ES-I3 (cell line): ENCODE data around the gene C10orf120.

Experiments used
- H3K36me3 ChIP-seq: 2 replicates; pipeline ENCODE4 v1.6.1; 2013; ENCODE audit warnings: mild to moderate bottlenecking, low read length, control low read depth, moderate library complexity; ENCODE audit not compliant: insufficient read depth
- H3K4me1 ChIP-seq: 2 replicates; pipeline ENCODE4 v1.6.1; 2013; ENCODE audit warnings: mild to moderate bottlenecking, control low read depth, low read length; ENCODE audit not compliant: insufficient read depth
- H3K9ac ChIP-seq: 2 replicates; pipeline ENCODE4 v1.6.1; 2013; ENCODE audit warnings: low read depth, mild to moderate bottlenecking, low read length, moderate library complexity
- H3K9me3 ChIP-seq: 2 replicates; pipeline ENCODE4 v1.6.1; 2013; ENCODE audit warnings: mild to moderate bottlenecking, low read length, moderate library complexity; ENCODE audit not compliant: control insufficient read depth, insufficient read depth

Gene C10orf120

DNA sequence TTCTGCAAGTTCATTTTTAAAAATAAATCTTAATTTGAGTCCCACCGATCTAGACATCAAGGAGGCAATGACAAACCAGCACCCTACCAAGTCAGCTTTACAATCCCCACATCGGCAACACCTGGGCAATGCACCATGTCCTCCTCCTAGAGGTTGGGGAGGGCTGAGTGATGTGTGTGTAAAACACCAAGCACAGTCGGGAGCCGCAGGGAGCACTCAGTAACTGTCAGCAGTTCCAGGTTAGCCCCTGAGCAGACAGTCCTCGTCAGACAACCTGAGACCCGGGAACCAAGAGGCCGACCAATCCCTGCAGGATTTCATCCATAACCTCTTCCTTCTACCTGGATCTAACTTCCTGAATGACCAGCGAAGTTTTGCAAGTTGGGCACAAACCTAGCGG lies 15.9 kb upstream of the C10orf120 start:
- no peaks in the 10 kb centered on the region for H3K9me3 ChIP-seq
- no peak overlapping the region for H3K9ac ChIP-seq
- no peaks in the 10 kb centered on the region for H3K36me3 ChIP-seq
- no peaks in the 10 kb centered on the region for H3K4me1 ChIP-seq

DNA sequence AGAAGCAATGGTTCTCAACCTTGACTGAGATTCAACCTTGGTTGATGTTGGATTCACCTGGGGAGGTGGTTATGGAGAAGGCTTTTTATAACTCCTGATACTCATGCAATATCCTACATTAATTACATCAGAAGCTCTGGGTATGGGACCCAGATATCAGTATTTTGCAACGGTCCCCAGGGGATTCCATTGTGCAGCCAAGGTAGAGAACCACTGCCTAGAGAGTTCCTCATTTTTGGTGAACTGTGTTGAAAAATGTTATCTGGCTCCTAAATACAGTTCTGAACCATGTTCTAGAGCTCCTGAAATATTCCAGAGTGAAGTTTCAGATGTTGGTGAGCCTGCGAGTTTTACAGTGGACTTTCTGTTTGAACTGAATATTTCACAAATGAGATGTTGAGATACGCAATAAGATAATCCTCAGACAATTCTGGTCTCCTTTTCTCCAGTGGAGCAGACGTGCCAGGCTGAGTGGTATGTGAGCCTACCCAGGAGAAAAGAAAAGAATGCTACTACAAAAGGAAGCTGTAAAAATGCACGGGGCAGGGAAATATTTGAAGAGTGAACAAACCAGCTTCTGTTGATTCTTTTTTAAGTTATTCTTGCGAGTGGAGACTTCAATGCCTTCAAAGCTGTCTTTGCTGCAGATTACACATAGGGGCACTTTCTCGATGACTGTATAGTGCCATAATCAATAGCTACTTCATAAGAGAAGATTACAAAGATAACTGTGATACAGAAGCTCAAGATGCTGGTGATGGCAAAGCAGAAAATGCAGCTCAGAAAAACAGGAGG lies 13.6 kb upstream of the C10orf120 start:
- Histone ChIP-seq H3K9me3 (no peaks in the 10 kb centered on the region), H3K4me1 (no peaks in the 10 kb centered on the region), H3K9ac (no peak overlapping the region)

DNA sequence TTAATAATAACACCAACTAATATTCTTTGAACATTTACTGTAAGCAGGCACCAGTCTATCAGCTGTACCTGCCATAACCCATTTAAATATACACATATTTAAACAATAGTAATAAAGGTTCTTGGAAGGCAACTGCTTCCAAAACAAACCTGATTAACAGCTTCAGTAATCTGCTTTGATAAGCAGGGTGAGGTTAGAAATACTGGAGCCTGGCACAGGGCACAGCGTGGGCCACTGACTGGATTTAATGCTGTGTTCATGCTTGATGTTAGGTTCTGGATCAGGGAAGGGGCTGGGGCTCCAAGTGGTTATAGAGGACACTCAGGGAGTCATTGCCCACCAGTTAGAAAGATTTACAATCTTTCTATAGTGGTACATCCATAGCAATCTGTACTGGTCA lies 10.9 kb upstream of the C10orf120 start:
- no peak overlapping the region for H3K9ac ChIP-seq
- H3K9me3 ChIP-seq: no peaks in the 10 kb centered on the region
- H3K4me1 ChIP-seq: no peaks in the 10 kb centered on the region
- no peaks in the 10 kb centered on the region for H3K36me3 ChIP-seq

More for the DNA sequence above, 13.6 kb upstream of the C10orf120 start:
- H3K36me3 ChIP-seq: no peaks in the 10 kb centered on the region

DNA sequence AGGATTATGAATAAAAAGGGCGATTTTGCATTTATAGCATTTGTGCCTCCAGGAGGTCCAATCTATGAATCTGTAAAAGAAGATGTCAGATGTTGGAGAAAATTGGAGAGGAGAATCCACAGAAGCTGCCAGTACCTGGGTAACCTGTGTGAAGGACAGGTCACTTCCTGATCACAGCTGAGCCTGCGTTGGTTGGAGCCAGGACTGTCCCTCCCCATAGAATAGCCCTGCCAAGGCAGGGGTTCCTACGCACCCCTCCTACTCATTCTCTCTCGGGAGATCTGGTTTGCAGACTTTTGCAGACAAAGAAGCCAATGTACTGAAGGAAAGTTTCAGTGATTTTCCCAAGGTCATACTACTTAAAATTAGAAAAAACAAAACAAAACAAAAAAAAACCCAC lies 10.3 kb upstream of the C10orf120 start:
- no peaks in the 10 kb centered on the region for H3K9me3 ChIP-seq
- H3K9ac ChIP-seq: no peak overlapping the region
- no peaks in the 10 kb centered on the region for H3K4me1 ChIP-seq
- no peaks in the 10 kb centered on the region for H3K36me3 ChIP-seq

DNA sequence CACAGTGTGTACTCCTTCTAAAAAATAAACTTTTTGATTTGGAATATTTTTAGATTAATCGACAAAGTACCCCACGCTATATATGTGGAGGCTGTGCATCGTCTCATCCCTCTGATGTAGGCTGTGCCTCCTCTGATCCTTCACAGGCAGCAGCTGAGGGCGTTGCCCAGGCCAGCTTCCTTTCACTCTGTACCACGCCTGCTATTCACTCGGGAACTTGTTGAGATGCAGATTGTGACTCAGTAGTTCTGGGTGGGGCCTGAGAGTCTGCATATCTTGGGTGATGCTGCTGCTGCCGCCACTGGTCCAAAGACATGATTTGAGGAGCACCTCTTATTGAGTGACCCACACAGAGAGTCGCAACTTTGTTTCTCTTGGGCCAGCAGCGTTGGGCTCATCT lies 7.9 kb upstream of the C10orf120 start:
- Histone ChIP-seq H3K4me1 (no peaks in the 10 kb centered on the region; the same call in 1 of the 2 replicates), H3K9me3 (no peaks in the 10 kb centered on the region), H3K36me3 (no peaks in the 10 kb centered on the region)

DNA sequence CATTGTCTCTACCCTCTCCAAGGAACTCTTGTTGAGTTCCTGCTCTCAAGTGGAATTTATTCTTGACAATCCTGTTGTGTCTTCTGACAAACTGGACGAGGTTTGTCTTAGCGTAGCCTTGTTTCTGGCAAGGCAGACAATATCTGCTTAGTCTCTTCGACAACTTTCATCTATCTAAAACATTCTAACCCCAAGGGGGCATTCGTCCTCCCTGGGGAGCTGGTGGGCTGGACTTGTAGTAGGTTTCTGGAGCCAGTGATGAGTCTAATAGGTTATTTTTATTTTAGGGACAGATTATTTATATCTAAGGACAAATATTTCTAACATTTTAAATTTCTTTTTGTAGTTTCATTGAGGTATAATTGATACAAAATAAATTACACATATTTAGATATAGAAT lies 7.3 kb upstream of the C10orf120 start:
- Histone ChIP-seq H3K9me3 (no peaks in the 10 kb centered on the region), H3K36me3 (no peaks in the 10 kb centered on the region), H3K4me1 (no peaks in the 10 kb centered on the region; the same call in 1 of the 2 replicates), H3K9ac (no peak overlapping the region)

More for the DNA sequence above, 7.9 kb upstream of the C10orf120 start:
- H3K9ac ChIP-seq: no peak overlapping the region

DNA sequence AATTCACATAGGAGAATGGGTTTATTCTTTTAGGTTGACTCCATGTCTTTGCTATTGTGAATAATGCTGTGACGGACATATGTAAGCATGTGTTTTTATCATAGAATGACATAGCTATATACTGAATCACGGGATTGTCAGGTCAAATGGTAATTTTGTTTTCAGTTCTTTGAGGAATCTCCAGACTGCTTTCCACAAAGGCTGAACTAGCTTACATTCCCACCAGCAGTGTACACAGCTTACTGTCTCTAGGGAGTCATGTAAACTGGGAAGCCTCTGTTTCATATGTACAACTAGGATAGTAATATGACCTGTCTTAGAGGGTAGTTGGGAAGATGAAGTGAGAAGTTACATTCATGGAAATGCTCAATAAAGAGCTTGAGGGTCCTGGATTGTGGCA lies 6.8 kb upstream of the C10orf120 start:
- no peaks in the 10 kb centered on the region for H3K9me3 ChIP-seq
- H3K9ac ChIP-seq: no peak overlapping the region
- H3K4me1 ChIP-seq: no peaks in the 10 kb centered on the region; the same call in 1 of the 2 replicates
- H3K36me3 ChIP-seq: no peaks in the 10 kb centered on the region

DNA sequence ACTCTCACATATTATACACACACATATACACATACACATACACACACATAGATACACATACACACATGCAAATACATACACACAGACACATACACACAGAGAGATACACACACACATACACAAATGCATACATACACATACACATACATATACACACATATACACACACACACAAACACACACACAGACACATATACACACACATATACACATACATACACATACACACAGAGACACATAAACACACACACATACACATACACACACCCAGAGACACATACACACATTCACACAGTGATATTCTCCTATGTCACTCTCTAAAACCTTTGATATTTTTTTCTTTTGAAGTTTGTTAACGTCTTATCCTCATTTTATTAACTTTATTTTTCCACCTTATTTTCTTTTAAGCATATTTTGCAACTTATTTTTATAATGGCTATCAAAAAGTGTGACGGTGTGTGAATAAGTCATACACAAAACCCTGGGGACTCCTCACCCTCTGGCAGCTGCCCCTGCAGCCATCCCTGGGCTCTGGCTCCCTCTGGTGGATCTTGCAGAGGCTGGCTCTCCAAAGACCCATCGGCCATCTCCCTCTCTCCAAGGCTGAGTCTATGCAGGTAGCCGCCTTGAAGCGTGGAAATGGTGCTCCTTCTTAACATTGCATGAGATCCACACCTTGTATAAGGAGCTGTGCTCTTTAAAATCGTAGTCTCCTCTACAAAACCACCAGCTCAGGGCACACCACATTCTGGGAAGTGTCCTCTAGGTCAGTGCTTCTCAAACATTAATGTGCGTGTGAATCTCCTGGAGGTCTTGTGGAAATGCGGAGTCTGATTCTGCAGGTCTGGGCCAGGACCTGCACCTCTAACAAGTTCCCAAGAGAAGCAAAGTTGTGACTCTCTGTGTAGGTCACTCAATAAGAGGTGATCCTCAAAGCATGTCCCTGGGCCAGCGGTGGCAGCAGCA lies 4.1 kb upstream of the C10orf120 start:
- Histone ChIP-seq H3K9me3 (no peaks in the 10 kb centered on the region), H3K36me3 (no peaks in the 10 kb centered on the region), H3K4me1 (no peaks in the 10 kb centered on the region; the same call in 1 of the 2 replicates), H3K9ac (no peak overlapping the region)

DNA sequence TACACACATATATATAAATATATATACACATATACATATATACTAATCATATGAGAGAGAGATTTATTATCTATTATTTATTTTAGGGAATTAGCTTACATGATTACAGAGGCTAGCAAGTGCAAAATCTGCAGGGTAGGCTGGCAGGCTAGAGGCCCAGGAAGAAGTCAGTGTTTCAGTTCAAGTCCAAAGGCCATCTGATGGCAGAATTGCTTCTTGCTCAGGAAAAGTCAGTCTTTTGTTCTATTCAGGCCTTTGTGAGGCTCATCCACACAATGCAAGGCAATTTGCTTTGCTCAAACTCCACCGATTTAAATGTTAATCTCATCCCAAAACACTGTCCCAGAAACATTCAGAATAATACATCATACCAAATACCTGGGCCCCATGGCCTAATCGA lies 2.6 kb upstream of the C10orf120 start:
- H3K9me3 ChIP-seq: no peaks in the 10 kb centered on the region
- H3K9ac ChIP-seq: no peak overlapping the region
- no peaks in the 10 kb centered on the region; the same call in 1 of the 2 replicates for H3K4me1 ChIP-seq
- no peaks in the 10 kb centered on the region for H3K36me3 ChIP-seq

DNA sequence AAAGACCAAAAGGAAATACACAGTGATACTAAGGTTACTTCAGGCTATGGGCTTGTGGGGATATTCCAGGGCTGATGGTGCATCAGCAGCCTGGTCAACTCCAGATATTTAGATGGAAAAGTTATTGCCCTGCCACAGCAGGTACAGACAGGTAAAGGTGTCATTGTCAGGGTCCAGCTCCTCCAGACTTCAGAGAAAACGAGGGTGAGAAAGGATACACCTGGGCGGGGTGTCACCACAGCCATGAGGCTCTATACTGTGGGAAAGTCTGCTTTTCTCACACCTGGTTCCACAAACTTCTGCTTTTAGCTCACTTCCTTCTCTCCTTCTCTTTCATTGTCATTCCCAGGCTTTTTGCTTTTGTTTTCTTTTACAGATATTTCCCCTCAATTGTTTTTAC lies 2.0 kb upstream of the C10orf120 start:
- no peaks in the 10 kb centered on the region for H3K36me3 ChIP-seq
- H3K9me3 ChIP-seq: no peaks in the 10 kb centered on the region
- H3K4me1 ChIP-seq: no peaks in the 10 kb centered on the region; the same call in 1 of the 2 replicates
- H3K9ac ChIP-seq: no peak overlapping the region

DNA sequence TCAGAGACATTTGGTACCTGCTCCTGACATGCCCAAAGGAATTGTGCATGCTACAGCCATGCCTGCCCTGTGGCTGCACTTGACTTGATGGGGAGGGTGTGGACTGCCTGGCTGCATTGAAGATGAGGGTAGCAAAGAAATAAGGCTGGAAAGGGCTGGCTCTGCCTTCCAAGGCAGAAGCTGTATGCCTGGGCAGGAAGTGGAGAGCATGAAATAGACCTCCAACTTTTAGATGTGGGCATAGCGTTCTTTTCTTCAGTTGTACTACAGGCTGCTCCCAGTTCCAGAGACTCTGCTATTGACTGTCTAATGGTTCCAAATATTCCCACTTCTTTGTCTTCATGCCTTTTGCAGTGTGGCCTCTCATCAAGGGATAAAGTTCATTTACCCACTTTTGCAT lies 3.0 kb downstream of the C10orf120 start:
- Histone ChIP-seq H3K36me3 (no peaks in the 10 kb centered on the region), H3K9ac (no peak overlapping the region), H3K4me1 (no peaks in the 10 kb centered on the region), H3K9me3 (no peaks in the 10 kb centered on the region)

DNA sequence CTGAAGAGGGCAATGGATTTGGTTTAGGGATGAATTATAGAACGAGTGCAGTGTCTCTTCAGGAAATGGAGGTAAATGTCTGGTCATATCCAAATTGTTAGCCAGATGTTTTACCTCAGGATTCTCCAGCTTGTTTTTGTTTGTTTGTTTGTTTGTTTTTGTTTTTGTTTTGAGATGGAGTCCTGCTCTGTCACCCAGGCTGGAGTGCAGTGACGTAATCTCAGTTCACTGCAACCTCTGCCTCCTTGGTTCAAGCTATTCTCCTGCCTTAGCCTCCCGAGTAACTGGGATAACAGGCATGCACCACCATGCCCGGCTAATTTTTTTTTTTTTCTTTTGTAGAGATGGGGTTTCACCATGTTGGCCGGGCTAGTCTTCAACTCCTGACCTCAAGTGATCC lies 6.9 kb downstream of the C10orf120 start:
- Histone ChIP-seq H3K4me1 (no peaks in the 10 kb centered on the region), H3K36me3 (no peaks in the 10 kb centered on the region), H3K9ac (no peak overlapping the region), H3K9me3 (no peaks in the 10 kb centered on the region)

DNA sequence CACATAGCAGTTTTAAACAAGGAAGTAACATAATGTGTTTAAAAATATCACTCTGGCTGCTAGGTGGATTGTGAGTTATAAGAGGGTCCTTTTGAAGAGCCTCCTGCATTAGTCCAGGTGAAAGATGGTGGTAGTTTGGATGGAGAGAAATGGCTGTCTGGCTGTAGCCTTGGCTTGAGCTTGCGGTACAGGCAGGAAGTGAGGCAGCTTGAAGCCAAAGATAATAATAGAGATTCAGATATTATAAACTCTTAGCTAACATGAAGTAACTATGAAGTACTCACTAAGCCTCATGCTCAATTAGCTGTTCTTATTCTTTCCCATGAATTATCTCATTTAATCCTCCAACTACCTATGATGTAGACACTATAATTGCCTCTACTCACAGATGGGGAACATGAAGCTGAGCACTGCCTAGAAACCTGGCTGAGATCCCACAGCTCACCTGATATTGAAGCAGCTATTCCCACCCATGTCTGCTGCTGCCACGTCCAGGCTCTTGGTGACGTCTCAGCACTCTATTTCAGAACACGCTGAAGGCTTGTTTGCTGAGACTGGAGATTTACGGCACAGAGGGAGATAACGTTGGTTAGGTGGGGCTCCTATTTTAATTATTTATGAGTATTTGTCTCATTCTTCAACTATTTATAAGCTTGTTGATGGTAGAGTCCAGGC lies 10.4 kb downstream of the C10orf120 start:
- H3K9ac ChIP-seq: no peak overlapping the region
- H3K36me3 ChIP-seq: no peaks in the 10 kb centered on the region
- peaks cover 6% of the 10 kb centered on the region; the same call in 1 of the 2 replicates for H3K9me3 ChIP-seq
- H3K4me1 ChIP-seq: no peaks in the 10 kb centered on the region

DNA sequence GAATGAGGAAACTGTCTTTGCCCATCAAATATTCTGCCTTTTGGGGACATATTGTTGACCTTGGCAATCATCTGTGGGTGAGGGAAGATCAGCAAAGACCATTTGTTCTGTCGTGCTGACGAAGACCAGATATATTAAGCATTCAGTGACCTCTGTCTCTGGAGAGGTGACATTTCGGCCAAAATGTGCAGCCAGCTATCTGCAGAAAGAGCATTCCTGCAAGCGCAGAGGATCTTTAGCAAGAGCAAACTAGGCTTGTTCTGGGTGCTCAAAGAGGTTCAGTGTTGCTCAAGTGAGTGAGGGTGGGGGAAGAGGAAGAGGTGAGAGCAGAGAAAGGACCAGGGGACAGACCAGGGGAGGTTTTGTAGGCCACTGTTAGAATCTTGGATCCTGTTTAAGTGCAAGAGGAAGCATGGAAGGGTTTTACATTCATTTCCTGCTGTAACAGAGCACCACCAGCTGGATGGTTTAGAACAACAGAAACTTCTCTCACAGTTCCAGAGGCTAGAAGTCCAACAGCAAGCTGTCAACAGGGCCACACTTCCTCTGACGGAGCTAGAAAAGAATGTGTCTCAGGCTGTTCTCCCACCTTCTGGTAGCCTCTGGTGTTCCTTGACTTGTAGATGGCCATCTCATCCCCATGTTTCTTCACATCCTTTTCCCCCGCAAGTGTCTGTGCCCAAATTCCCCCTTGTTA lies 11.2 kb downstream of the C10orf120 start:
- Histone ChIP-seq H3K4me1 (no peaks in the 10 kb centered on the region), H3K9me3 (peaks cover 6% of the 10 kb centered on the region; the same call in 1 of the 2 replicates), H3K36me3 (no peaks in the 10 kb centered on the region), H3K9ac (no peak overlapping the region)
